Tibial nerve (tissue), 4 donors: ENCODE data around the gene HNRNPLL.

Source experiments
- CTCF ChIP-seq, 5 experiments: fragments of 200-600 bp in 3 of 5; fragments of 450-650 bp in 2 of 5; sonication (generic) in 3 of 5; IDR thresholded peaks; one replicate each; pipeline ENCODE4 v1.5.1; 2016 to 2019; ENCODE audit warnings: antibody characterized with exemption in 5 of 5, mild to moderate bottlenecking in 3 of 5, moderate library complexity in 2 of 5
- EP300 ChIP-seq, 2 donors: sonication (generic); formaldehyde crosslinking; IDR thresholded peaks; one replicate each; pipeline ENCODE4 v1.6.1; 2017; ENCODE audit warnings: antibody characterized with exemption in 2 of 2, mild to moderate bottlenecking in 1 of 2
- POLR2A ChIP-seq, 2 donors: fragments of 450-650 bp; IDR thresholded peaks; one replicate each; pipeline ENCODE4 v1.6.1; 2017; ENCODE audit warnings: antibody characterized with exemption in 2 of 2, mild to moderate bottlenecking in 2 of 2, moderate library complexity in 2 of 2

- no peak for TF ChIP-seq CTCF (IDR thresholded peaks at IDR 0.05)
- TF ChIP-seq EP300 (IDR thresholded peaks at IDR 0.05) = no peak
- TF ChIP-seq POLR2A (IDR thresholded peaks at IDR 0.05) = no peak
These were observed 54.9 kb downstream of the HNRNPLL start for GRCh38 chr2:38547791-38548190.
